Activated CD4-positive, alpha-beta T cell treated with anti-CD3 and anti-CD28 coated beads for 36 hours (primary cell): ENCODE measurements around the gene SSNA1. TPM values are rescaled to one million over a fixed set of nuclear protein-coding genes. Genes with fewer than 3 reads are reported as not detected.

Source experiments
- ATAC-seq: fragments of 200-7000 bp; cut with Tn5 transposase; one replicate; pipeline ENCODE4 v1.10.0; 2021; ENCODE audit warnings: mild to moderate bottlenecking, moderate library complexity
- CTCF ChIA-PET: fragments of 350-600 bp; sonication (Branson Sonifier 250); formaldehyde crosslinking; loops from one replicate; lab custom pipeline; 2021; ENCODE audit warnings: antibody characterized with exemption; lab: Charles Lee
- POLR2A ChIA-PET: fragments of 350-600 bp; sonication (Branson Sonifier 250); formaldehyde crosslinking; loops from one replicate; lab custom pipeline; 2021; ENCODE audit warnings: antibody characterized with exemption, inconsistent platforms; lab: Charles Lee
- DNase-seq: peaks from one replicate; pipeline ENCODE4 v3.0.0-alpha.2; 2020
- H3K27ac Mint-ChIP-seq: one replicate; pipeline ENCODE4 v1.8.0; 2021; ENCODE audit warnings: mixed read lengths
- H3K27me3 Mint-ChIP-seq: one replicate; pipeline ENCODE4 v1.8.0; 2021; ENCODE audit warnings: mixed read lengths
- H3K36me3 Mint-ChIP-seq: one replicate; pipeline ENCODE4 v1.8.0; 2021; ENCODE audit warnings: low read depth, mixed read lengths
- H3K4me1 Mint-ChIP-seq: one replicate; pipeline ENCODE4 v1.8.0; 2021; ENCODE audit warnings: mixed read lengths
- H3K4me3 Mint-ChIP-seq: one replicate; pipeline ENCODE4 v1.8.0; 2021; ENCODE audit warnings: mild to moderate bottlenecking, moderate library complexity, mixed read lengths
- H3K9me3 Mint-ChIP-seq: one replicate; pipeline ENCODE4 v1.8.0; 2021; ENCODE audit warnings: low read depth, mixed read lengths
- intact Hi-C, 2 experiments: fragments of 100-400 bp; cut with DNase I in 1 of 2; cut with micrococcal nuclease in 1 of 2; formaldehyde crosslinking; loops; one replicate each; pipeline versions ENCODE4 v1.14.2 to v1.15.1; 2022 to 2024; cut with DNase I, micrococcal nuclease
- total RNA-seq, 2 experiments: library from RNA; stranded (reverse); gene quantifications; one replicate each; pipeline ENCODE4 v1.2.3, GENCODE V29; 2021

Gene SSNA1
- total RNA-seq, 2 experiments from 2014 or later: 53.6 to 58.6 TPM

GRCh38 chr9:137157618-137158415, 30.7 kb upstream of the SSNA1 start:
- ATAC-seq: no peak
- peaks cover 11% of the 10 kb centered on the region for H3K4me1 Mint-ChIP-seq
- POLR2A ChIA-PET: no interaction called here
- H3K9me3 Mint-ChIP-seq: no peaks in the 10 kb centered on the region
- H3K27ac Mint-ChIP-seq: no peak overlapping the region
- intact Hi-C loops: loop anchor here in 1 of 2 experiments (1.0 to 2.0 kb wide), 3 partner anchors 31 to 180 kb away; partner anchors contain the start of genes ANAPC2 and SSNA1
- no peak for DNase-seq
- CTCF ChIA-PET: interaction anchor here (0.6 to 1.3 kb wide), 2 partner anchors 79 to 349 kb away, joined by 3 to 5 read pairs; no protein-coding TSS in a partner anchor
- no peak overlapping the region for H3K4me3 Mint-ChIP-seq
- peaks cover 32% of the 10 kb centered on the region for H3K27me3 Mint-ChIP-seq
- no peaks in the 10 kb centered on the region for H3K36me3 Mint-ChIP-seq

GRCh38 chr9:137158625-137159024, 29.9 kb upstream of the SSNA1 start:
- Mint-ChIP-seq H3K27me3 (peaks cover 35% of the 10 kb centered on the region), H3K9me3 (no peaks in the 10 kb centered on the region), H3K36me3 (no peaks in the 10 kb centered on the region), H3K4me3 (no peak overlapping the region), H3K4me1 (peaks cover 11% of the 10 kb centered on the region), H3K27ac (no peak overlapping the region)
- ChIA-PET POLR2A (no interaction called here), CTCF (interaction anchor here (0.6 kb wide), 1 partner anchor 29 kb away, joined by 3 read pairs; no protein-coding TSS in a partner anchor)
- ATAC-seq (no peak), DNase-seq (no peak)
- intact Hi-C loops: no loop called here

GRCh38 chr9:137159105-137160053, 29.1 kb upstream of the SSNA1 start:
- CTCF ChIA-PET: interaction anchor here (0.6 kb wide), 1 partner anchor 30 kb away, joined by 3 read pairs; no protein-coding TSS in a partner anchor
- H3K4me3 Mint-ChIP-seq: no peak overlapping the region
- intact Hi-C loops: no loop called here
- POLR2A ChIA-PET: no interaction called here
- H3K27ac Mint-ChIP-seq: no peak overlapping the region
- H3K9me3 Mint-ChIP-seq: no peaks in the 10 kb centered on the region
- H3K36me3 Mint-ChIP-seq: no peaks in the 10 kb centered on the region
- peaks cover 38% of the 10 kb centered on the region for H3K27me3 Mint-ChIP-seq
- DNase-seq (no peak), ATAC-seq (no peak)
- peaks cover 11% of the 10 kb centered on the region for H3K4me1 Mint-ChIP-seq

- DNase-seq (no peak), ATAC-seq (no peak)
- intact Hi-C loops: no loop called here
- no peaks in the 10 kb centered on the region for H3K36me3 Mint-ChIP-seq
- H3K27me3 Mint-ChIP-seq: peaks cover 39% of the 10 kb centered on the region
- ChIA-PET POLR2A (no interaction called here), CTCF (no interaction called here)
- H3K27ac Mint-ChIP-seq: no peak overlapping the region
- H3K4me1 Mint-ChIP-seq: peaks cover 11% of the 10 kb centered on the region
- H3K9me3 Mint-ChIP-seq: no peaks in the 10 kb centered on the region
- H3K4me3 Mint-ChIP-seq: no peak overlapping the region
These were observed 28.4 kb upstream of the SSNA1 start for GRCh38 chr9:137160054-137160425.

GRCh38 chr9:137160716-137161557, 27.5 kb upstream of the SSNA1 start:
- Mint-ChIP-seq H3K27me3 (peaks cover 42% of the 10 kb centered on the region), H3K4me1 (peaks cover 11% of the 10 kb centered on the region), H3K4me3 (no peak overlapping the region), H3K36me3 (no peaks in the 10 kb centered on the region), H3K9me3 (no peaks in the 10 kb centered on the region), H3K27ac (no peak overlapping the region)
- ATAC-seq (no peak), DNase-seq (no peak)
- POLR2A ChIA-PET: no interaction called here
- CTCF ChIA-PET: no interaction called here
- intact Hi-C loops: no loop called here

GRCh38 chr9:137161558-137162486, 26.7 kb upstream of the SSNA1 start:
- DNase-seq (no peak), ATAC-seq (no peak)
- peaks cover 8% of the 10 kb centered on the region for H3K4me1 Mint-ChIP-seq
- H3K27ac Mint-ChIP-seq: no peak overlapping the region
- ChIA-PET CTCF (interaction anchor here (0.6 kb wide), 1 partner anchor 78 kb away, joined by 3 read pairs; no protein-coding TSS in a partner anchor), POLR2A (no interaction called here)
- H3K9me3 Mint-ChIP-seq: no peaks in the 10 kb centered on the region
- no peaks in the 10 kb centered on the region for H3K36me3 Mint-ChIP-seq
- H3K4me3 Mint-ChIP-seq: no peak overlapping the region
- peaks cover 41% of the 10 kb centered on the region for H3K27me3 Mint-ChIP-seq
- intact Hi-C loops: no loop called here

GRCh38 chr9:137162505-137163364, 25.7 kb upstream of the SSNA1 start:
- Mint-ChIP-seq H3K27me3 (peaks cover 37% of the 10 kb centered on the region), H3K4me3 (no peak overlapping the region), H3K36me3 (no peaks in the 10 kb centered on the region), H3K27ac (no peak overlapping the region), H3K9me3 (no peaks in the 10 kb centered on the region), H3K4me1 (peaks cover 3% of the 10 kb centered on the region)
- DNase-seq: peak; percentile 34
- ATAC-seq: peak; percentile 39
- ChIA-PET CTCF (interaction anchor here (0.6 kb wide), 2 partner anchors 67 to 79 kb away, joined by 3 to 4 read pairs; no protein-coding TSS in a partner anchor), POLR2A (no interaction called here)
- intact Hi-C loops: no loop called here

- H3K4me1 Mint-ChIP-seq: peaks cover 3% of the 10 kb centered on the region
- no peak overlapping the region for H3K27ac Mint-ChIP-seq
- POLR2A ChIA-PET: no interaction called here
- intact Hi-C loops: no loop called here
- H3K27me3 Mint-ChIP-seq: peaks cover 31% of the 10 kb centered on the region
- no peak overlapping the region for H3K4me3 Mint-ChIP-seq
- H3K36me3 Mint-ChIP-seq: no peaks in the 10 kb centered on the region
- ATAC-seq (no peak), DNase-seq (no peak)
- CTCF ChIA-PET: no interaction called here
- no peaks in the 10 kb centered on the region for H3K9me3 Mint-ChIP-seq
These were observed 25.1 kb upstream of the SSNA1 start for GRCh38 chr9:137163365-137163715.

GRCh38 chr9:137163805-137164204, 24.7 kb upstream of the SSNA1 start:
- peaks cover 3% of the 10 kb centered on the region for H3K4me1 Mint-ChIP-seq
- no peak overlapping the region for H3K4me3 Mint-ChIP-seq
- no peak overlapping the region for H3K27ac Mint-ChIP-seq
- no peak for ATAC-seq
- intact Hi-C loops: no loop called here
- ChIA-PET POLR2A (no interaction called here), CTCF (no interaction called here)
- DNase-seq: no peak
- peaks cover 32% of the 10 kb centered on the region for H3K27me3 Mint-ChIP-seq
- H3K9me3 Mint-ChIP-seq: no peaks in the 10 kb centered on the region
- no peaks in the 10 kb centered on the region for H3K36me3 Mint-ChIP-seq
